ENCODE measurements around the gene FAF1.
"Not testable (repeated sequence)": the region's sequence is repeated elsewhere in the genome, so short reads cannot be mapped to it uniquely, and the experiment has no call there.

FAF1 gene

DNA sequence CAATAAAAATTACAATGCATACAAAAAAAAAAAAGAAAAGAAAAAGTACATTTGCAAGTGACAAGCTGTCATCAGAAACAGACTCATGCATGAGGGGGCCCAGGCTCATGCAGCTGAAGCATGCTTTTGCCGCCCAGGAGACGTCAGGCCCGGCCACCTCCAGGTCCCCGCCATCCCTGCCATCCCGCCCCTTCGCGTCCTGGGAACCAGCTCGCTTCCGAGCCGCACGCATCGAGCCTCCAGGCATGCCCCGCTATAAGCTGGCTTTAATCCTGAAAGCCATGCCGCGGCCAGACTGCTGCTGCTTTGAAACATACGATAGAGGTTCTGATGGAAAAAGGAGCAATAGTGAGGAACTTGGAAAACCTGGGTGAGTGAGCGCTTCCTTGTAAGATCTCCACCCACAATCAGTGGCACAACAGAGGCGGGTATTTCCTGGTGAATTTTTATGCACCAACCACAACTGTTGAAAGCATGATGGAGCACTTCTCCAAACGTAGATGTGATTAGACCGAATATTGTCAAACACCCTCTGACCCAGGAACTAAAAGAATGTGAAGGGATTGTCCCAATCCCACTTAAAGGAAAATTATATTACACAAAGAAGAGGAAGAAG, 113.7 kb downstream of the FAF1 start:
- DNase-seq (ENCODE audit: low read depth) = no peak

DNA sequence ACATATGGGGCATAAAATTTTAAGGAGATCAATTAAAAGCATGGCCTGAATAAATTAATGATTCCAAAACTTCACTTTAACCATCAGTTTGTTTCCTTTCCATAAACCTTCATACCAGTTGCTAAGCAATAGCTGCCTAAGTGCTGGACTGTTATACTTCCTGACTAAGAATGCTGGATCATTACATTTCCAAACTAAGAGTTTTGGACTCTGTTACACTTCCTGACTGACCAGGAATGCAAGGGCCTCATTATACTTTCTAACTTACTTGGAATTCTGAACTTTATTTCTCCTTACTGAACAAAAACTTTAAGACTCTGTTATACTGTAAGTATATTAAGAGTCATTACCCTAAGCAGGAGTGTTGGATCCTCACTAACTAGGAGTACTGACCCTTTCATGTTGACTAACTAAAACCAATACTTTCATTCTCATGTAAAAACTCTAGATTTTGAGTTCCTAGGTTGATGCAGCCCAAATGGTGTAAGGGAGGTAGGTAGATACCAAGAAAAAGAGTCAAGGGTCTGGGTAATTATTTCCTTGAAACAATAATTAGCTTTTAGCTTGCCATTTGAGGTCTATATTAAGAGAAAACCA, 118.2 kb downstream of the FAF1 start:
- DNase-seq (ENCODE audit: low read depth) = no peak

DNA sequence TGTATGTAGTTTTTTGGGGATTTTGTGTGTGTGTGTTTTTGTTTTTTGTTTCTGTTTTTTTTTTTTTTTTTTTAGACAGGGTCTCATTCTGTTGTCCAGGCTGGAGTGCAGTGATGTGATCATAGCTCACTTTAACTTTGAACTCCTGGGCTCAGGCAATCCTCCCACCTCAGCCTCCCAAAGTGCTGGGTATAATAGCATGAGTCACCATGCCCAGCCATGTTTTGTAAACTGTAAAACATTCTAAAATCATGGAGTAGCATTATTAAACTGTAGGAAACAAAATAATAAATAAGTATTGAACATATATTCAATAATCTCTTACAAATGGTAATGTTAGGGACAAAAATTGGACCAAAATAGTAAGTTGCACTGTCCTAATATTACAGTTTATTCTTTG, 124.0 kb downstream of the FAF1 start:
- no peak for DNase-seq (ENCODE audit: low read depth)

DNA sequence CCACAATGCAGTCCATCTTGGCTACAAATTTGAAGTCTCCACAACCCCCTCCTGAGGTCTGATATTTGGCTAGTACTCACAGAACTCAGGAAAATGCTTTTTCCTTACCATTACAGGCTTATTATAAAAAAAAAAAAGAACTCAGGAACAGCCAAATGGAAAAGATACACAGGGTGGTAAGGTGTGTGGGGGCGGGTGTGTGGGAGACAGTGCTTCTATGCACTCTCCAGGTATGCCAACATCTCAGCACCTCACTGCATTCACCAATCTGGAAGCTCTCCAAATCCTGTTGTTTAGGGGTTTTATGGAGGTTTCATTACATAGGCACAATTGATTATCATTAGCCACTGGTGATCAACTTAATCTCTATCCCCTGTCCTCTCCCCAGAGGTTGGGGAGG, 126.9 kb downstream of the FAF1 start:
- no peak for DNase-seq (ENCODE audit: low read depth)

DNA sequence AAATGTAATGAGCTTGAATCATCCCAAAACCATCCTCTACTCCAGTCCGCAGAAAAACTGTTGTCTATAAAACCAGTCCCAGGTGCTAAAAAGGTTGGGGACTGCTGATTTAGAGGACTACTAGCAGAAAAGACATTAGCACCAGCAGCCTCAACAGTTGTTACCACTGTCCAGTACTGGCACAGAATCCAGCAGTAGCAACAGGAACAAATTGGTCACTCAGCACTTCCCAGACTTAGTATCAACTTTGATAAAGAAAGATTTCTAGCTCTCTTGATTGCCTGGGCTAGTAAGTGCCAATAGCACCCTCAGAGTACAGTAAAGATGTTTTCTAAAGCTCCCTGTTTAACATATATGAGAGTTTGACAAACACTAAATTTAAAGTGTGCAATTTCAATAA, 127.9 kb downstream of the FAF1 start:
- DNase-seq (ENCODE audit: low read depth) = no peak

DNA sequence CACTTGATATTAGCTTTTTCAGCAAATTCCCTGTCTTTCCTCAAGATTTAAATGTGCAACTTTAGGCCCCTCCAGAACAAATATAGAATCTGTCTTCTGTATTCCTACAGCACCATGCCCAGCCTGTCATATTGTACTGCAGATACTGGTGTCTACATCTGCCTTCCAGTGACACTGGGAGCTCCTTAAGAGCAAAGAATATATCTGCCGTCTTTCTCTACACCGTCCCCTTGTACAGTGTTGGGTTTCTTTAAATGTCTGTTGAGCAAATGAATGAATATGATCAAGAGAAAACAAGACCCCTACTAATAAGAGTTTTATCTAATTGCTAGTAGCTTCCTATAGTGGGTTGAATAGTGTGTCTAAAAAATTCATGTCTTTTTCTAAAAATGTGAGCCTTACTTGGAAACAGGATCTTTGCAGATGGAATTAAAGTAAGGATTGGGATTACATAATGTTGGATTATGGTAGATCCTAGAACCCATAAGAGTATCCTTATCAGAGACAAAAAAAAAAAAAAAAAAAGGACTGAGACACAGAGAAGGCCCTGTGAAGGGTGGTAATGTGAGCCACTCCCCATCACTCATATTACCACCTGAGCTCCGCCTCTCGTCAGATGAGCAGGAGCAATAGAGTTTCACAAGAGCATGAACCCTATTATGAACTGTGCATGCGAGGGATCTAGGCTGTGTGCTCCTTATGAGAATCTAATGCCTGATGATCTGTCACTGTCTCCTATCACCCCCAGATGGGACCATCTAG, 128.6 kb downstream of the FAF1 start:
- no peak for DNase-seq (ENCODE audit: low read depth)

DNA sequence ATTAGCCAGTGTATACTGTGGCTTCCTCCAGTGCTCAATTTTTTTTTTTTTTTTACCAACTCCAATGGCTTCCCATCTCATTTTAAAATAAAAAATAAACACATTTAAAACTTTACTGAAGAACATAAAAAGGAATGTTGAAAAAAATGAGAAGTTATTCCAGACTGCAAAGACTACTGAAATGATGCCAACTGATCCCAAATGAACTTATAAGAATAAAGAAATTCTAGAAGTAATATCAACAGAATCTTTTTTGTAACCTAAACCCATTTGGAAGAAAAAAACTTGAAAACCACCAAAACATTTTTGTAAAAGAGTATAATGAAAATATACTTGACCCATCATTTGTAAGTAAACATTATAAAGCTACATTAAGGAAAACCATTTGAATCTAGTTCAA, 129.4 kb downstream of the FAF1 start:
- no peak for DNase-seq (ENCODE audit: low read depth)

DNA sequence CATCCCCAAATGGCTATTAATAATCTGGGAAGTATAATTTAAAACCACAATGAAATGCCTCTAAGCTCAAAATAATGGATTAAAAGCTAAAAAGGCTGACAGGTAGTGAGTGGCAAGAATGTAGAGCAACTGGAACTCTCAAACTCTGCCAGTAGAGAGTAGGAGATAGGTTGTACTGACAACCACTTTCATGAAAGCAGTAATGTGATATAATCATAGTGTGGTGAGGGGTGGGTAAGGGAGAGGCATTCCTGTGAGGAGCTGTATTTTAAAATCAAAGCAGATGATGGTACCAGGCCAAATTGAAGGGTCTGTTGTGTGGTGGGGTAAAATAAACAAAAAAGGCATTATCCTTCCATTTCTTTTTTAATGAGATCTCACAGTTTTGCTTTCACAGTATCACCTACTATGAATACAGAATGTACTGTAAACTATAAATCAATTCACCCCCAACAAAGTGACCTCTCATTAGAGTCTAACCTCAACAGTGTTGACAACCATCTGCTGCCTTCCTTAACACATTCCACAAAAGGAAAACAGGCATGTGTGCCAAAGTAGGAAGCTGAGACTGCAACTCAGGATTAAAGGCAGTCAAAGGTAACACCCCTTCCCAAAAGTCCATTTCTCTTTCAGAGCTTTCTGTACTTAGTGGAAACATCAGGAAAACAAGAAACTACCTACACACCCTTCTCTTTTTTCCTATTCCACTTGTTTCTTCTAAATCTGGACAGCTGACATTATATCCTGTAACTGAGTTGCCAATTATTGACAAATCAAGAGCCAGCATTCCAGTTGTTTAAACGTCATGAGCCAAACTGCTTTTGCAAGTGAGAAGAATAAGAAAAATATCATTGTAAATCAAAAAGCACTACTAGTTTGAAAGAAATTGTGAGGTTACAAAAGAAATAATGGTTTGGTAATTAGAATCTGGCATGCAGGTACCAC, 130.8 kb downstream of the FAF1 start:
- DNase-seq (ENCODE audit: low read depth) = no peak

DNA sequence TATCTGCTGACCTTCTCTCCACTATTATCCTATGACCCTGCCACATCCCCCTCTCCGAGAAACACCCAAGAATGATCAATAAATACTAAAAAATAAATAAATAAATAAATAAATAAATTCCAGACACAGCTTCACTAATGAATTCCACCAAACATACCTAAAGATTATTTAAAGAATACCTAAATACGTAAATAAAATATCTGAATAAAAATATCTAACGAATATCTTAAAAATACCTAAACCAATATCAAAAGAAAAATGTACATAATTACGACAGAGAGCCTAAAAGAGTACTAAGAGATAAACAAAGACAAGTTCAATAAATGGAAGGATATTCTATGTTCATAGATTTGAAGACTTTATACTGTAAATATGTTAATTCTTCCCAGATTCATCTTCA, 132.5 kb downstream of the FAF1 start:
- DNase-seq (ENCODE audit: low read depth) = no peak

DNA sequence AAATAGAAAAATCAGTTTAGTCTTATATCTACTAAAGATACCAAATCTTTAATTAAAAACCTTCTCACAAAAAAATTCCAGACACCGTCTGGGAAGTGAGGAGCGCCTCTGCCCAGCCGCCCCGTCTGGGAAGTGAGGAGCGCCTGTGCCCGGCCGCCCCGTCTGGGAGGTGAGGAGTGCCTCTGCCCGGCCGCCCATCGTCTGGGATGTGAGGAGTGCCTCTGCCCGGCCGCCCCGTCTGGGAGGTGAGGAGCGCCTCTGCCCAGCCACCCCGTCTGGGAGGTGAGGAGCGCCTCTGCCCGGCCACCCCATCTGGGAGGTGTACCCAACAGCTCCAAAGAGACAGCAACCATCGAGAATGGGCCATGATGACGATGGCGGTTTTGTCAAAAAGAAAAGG, 133.3 kb downstream of the FAF1 start:
- DNase-seq (ENCODE audit: low read depth) = not testable (repeated sequence)

DNA sequence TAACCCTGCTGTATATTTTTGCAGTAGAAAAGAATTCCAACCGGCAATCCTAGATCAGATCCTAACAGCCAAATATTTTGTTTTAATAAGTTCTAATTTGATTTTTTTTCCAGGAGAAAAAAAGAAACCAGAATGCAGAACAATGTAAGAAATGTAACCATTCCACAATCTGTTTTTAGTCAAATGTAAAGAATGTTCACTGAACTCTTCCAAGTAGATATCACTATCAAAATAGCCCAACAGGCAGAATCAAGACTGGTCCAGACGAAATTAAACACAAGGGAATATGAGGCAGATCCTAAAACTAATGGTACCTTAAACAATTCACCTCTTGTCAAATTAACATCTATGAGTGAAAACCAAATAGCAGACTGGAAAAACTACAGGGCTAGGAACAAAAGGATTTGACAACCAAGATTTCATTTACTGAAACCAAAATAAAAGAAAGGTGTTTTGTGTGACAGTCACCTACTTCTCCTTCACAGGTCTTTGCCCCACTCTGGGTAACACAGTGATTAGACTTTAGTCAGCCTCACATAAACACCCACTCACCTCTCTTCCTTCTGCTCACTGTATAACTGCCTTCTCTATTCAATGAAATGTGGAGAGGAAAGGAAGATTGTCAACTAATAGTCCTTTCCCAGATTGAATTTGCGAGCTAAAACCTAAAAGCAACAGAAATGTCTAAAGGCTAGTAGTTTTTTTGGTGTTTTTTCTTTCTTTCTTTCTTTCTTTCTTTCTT, 137.9 kb downstream of the FAF1 start:
- DNase-seq (ENCODE audit: low read depth) = no peak

DNA sequence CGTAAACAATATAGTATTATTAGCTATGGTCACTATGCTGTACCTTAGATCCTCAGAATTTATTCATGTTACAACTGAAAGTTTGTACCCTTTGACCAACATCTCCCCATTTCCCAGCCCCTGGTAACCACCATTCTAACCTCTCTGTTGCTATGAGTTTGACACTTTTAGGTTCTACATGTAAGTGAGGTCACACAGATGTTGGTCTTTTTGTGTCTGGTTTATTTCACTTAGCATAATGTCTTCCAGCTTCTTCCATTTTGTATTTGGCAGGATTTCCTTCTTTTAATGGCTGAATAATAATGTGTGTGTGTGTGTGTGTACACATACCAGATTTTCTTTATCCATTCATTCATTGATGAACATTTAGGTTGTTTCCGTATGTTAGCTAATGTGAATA, 139.5 kb downstream of the FAF1 start:
- DNase-seq (ENCODE audit: low read depth) = no peak

DNA sequence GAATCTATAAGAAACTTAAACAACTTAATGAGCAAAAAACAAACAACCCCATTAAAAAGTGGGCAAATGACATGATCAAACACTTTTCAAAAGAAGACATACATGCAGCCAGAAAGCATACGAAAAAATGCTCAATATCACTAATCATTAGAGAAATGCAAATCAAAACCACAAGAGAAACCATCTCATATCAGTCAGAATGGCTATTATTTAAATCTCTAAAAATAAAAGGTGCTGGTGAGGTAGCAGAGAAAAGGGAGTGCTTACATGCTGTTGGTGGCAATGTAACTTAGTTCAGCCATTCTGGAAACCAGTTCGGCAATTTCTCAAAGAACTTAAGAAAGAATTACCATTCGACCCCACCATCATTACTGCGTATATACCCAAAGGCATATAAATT, 147.7 kb downstream of the FAF1 start:
- DNase-seq (ENCODE audit: low read depth) = no peak

DNA sequence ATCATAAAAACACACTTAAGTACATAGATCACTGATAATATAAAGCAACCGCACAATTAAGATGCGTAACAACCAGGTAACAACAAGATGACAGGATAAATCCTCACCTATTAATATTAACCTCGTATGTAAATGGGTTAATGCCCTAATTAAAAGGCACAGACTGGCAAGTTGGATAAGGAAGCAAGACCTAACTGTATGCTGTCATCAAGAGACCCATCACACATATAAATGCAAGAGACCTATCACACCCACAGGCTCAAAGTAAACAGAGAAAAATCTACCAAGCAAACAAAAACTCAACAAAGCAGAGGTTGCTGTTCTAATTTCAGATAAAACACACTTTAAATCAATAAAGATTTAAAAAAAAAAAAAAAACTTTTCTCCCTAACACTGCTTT, 151.8 kb downstream of the FAF1 start:
- no peak for DNase-seq (ENCODE audit: low read depth)

DNA sequence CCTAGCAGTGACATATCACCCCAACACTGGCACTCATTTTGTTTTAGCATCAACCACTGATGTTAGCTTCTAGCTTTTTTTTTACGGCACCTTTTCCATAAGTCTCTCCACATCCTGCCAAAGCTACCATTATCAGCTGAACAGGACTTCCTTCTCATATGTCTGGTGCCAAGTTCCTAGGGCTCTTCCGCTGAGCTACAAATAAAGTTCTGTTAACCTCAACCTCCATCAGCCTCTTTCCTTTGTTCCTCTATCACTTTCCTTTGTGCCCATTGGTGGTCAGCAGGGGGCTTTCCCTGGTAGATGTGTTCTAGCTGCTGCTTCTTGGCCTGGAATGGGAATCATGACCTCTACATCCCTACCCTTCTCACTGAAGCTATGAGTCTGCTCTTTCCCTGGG, 163.8 kb downstream of the FAF1 start:
- no peak for DNase-seq (ENCODE audit: low read depth)

DNA sequence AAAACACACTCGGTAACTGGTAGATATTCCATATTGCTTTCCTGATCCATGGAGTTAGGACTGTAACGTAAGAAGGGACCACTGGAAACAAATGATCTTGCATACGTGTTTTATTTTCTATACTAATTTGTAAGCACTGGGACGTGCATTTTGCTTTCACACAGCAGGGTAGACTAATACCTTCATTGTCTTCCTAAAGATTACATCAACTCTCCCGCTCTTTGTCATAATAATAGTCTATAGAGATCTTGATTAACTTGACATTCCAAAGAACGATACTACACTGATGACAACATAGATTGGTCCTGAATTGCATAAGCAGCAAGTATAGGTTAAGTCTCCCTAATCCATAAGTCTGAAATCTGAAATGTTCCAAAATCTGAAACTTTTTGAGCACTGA, 166.5 kb downstream of the FAF1 start:
- no peak for DNase-seq (ENCODE audit: low read depth)

DNA sequence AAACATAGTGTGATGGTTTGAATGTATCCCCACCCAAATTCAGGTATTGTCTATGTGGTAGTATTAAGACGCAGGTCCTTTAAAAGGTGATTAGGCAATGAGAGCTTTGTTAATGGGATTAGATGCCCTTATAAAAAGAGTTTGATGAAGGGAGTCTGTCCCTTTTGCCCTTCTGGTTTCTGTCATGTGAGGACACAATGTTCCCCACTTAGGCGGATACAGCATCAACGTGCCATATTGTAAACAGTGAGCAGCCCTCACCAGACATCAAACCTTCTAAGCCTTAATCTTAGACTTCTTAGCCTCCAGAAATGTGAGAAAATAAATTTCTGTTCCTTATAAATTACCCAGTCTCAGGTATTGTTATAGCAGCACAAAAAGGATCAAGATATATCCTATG, 172.8 kb downstream of the FAF1 start:
- no peak for DNase-seq (ENCODE audit: low read depth)

DNA sequence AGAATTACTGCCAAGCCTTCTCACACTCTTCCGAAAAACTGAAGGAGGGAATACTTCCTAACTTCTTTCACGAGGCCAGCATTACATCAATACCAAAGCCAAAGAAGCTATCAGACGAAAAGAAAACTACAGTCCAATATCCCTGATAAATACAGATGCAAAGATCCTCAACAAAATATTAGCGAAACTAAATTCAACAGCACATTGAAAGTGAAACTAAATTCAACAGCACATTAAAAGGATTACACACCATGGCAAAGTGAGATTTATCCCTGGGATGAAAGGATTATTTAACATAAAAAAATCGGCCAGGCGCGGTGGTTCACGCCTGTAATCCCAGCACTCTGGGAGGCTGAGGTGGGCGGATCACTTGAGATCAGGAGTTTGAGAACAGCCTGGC, 176.8 kb downstream of the FAF1 start:
- DNase-seq (ENCODE audit: low read depth) = no peak

DNA sequence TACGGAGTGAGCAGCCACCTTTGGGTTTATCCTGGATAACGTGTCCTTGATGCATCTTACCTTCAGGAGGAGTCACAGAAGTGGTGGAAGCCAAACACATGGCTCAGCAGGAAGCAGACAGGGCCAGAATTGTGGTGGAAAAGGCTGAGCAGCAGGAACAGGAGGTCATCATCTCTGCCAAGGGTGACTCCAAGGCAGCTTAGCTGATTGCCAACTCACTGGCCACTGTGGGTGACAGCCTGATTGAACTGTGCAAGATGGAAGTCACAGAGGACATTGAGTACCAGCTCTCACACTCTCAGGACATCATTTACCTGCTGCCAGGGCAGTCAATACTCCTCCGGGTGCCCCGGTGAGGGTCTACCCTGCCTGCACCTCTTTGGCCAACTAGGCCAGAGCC, 179.3 kb downstream of the FAF1 start:
- DNase-seq (ENCODE audit: low read depth) = no peak

DNA sequence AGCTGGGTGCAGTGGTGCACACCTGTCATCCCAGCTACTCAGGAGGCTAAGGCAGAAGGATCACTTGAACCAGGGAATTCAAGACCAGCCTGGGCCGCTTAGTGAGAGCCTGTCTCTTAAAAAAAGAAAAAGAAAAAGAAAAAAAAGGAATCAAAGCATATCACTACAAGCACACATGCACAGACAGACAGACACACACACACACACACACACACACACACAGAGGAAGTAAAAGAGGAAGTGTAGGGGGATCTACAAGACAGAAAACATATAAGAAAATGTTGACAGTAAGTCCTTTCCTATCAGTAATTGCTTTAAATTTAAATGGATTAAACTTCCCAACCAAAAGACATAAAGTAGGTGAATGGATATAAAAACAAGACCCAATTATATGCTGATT, 180.3 kb downstream of the FAF1 start:
- DNase-seq (ENCODE audit: low read depth) = no peak

DNA sequence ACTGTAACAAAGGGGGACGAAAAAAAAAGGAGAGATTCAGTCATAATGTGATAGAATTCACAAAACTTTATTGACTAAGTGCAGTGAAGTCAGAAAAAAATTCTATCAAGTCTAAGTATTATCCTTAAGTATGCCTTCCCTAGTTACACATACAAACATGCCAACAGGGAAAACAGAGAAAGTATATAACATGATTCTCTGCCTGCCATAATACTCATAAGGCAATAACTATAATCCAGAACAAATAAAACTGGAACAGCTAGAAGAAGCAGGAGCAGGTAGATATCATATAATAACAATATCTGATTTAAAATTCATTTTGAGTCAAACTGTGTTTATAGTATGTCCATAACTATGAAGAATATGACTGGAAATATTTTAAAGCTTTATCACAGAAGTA, 184.3 kb downstream of the FAF1 start:
- no peak for DNase-seq (ENCODE audit: low read depth)
